IMR-90 (cell line): ENCODE data around the gene CD34. TPM values are rescaled to one million over a fixed set of nuclear protein-coding genes. Genes with fewer than 3 reads are reported as not detected.

Experiments used
- ATAC-seq: fragments of 200-7000 bp; cut with Tn5 transposase; 2 replicates; pipeline ENCODE4 v1.9.1; 2020; ENCODE audit warnings: low read depth, mild to moderate bottlenecking, moderate library complexity
- BruUV-seq: library from RNA; stranded (reverse); fragments of 400-500 nt; replicated peaks from 2 replicates; lab custom pipeline; 2021; lab: Mats Ljungman, UMichigan
- CTCF ChIA-PET: fragments of 300-600 bp; formaldehyde crosslinking; extraction: SDS; loops from one replicate; lab custom pipeline; 2021; ENCODE audit warnings: antibody characterized with exemption; lab: Yijun Ruan, JAX
- POLR2A ChIA-PET: fragments of 300-600 bp; sonication (Branson Sonifier 250); formaldehyde crosslinking; loops from one replicate; lab custom pipeline; 2022; ENCODE audit warnings: antibody characterized with exemption; ENCODE audit not compliant: unreplicated experiment; lab: Charles Lee
- DNase-seq: peaks from one replicate; pipeline ENCODE4 v3.0.0; 2013
- H2AFZ ChIP-seq: replicated peaks from 2 replicates; pipeline ENCODE3; 2013; ENCODE audit warnings: low read length, mild to moderate bottlenecking; ENCODE audit not compliant: poor library complexity
- H2AK5ac ChIP-seq: 2 replicates; pipeline ENCODE4 v1.6.1; 2013; ENCODE audit warnings: low read depth, low read length, inconsistent platforms
- H2AK9ac ChIP-seq: replicated peaks from 2 replicates; pipeline ENCODE3; 2013; ENCODE audit warnings: mild to moderate bottlenecking, low read depth, low read length, moderate library complexity; ENCODE audit not compliant: poor library complexity
- H2BK120ac ChIP-seq: 2 replicates; pipeline ENCODE4 v1.6.1; 2013; ENCODE audit warnings: low read depth, low read length, inconsistent platforms
- H2BK15ac ChIP-seq: 3 replicates; pipeline ENCODE4 v1.6.1; 2013; ENCODE audit warnings: low read depth, low read length, inconsistent platforms
- H2BK20ac ChIP-seq: 2 replicates; pipeline ENCODE4 v1.6.1; 2013; ENCODE audit warnings: low read depth, mild to moderate bottlenecking, inconsistent platforms, low read length, moderate library complexity
- H2BK5ac ChIP-seq: 2 replicates; pipeline ENCODE4 v1.6.1; 2013; ENCODE audit warnings: mild to moderate bottlenecking, low read depth, low read length, inconsistent platforms; ENCODE audit not compliant: poor library complexity, severe bottlenecking
- H3K14ac ChIP-seq: replicated peaks from 2 replicates; pipeline ENCODE4 v1.6.1; 2013; ENCODE audit warnings: low read depth, low read length, inconsistent platforms
- H3K18ac ChIP-seq: 2 replicates; pipeline ENCODE4 v1.6.1; 2013; ENCODE audit warnings: low read depth, low read length, control low read depth
- H3K23ac ChIP-seq: 2 replicates; pipeline ENCODE4 v1.6.1; 2013; ENCODE audit warnings: low read depth, low read length, inconsistent platforms
- H3K27ac ChIP-seq: 2 replicates; pipeline ENCODE4 v1.5.1; 2013; ENCODE audit warnings: mild to moderate bottlenecking, control low read depth, low read length; ENCODE audit not compliant: insufficient read depth
- H3K27me3 ChIP-seq: 2 replicates; pipeline ENCODE4 v1.6.1; 2013; ENCODE audit warnings: low read length; ENCODE audit not compliant: control insufficient read depth, insufficient read depth
- H3K36me3 ChIP-seq: 2 replicates; pipeline ENCODE4 v1.6.1; 2013; ENCODE audit warnings: low read length, mixed read lengths; ENCODE audit not compliant: control insufficient read depth, insufficient read depth
- H3K4ac ChIP-seq: 2 replicates; pipeline ENCODE4 v1.6.1; 2013; ENCODE audit warnings: low read depth, low read length, inconsistent platforms
- H3K4me1 ChIP-seq: 2 replicates; pipeline ENCODE4 v1.6.1; 2013; ENCODE audit warnings: low read length, mixed read lengths; ENCODE audit not compliant: control insufficient read depth, insufficient read depth
- H3K4me2 ChIP-seq: 2 replicates; pipeline ENCODE4 v1.6.1; 2013; ENCODE audit warnings: low read depth, mild to moderate bottlenecking, control low read depth, low read length, moderate library complexity
- H3K4me3 ChIP-seq: 2 replicates; pipeline ENCODE4 v1.5.1; 2013; ENCODE audit warnings: low read depth, mild to moderate bottlenecking, control low read depth, low read length, moderate library complexity; ENCODE audit not compliant: insufficient read depth
- H3K56ac ChIP-seq: 2 replicates; pipeline ENCODE4 v1.6.1; 2013; ENCODE audit warnings: low read length, inconsistent platforms; ENCODE audit not compliant: insufficient read depth; ENCODE audit errors: extremely low read depth
- H3K79me1 ChIP-seq, 2 experiments: 2 replicates each; pipeline ENCODE4 v1.6.1; 2013; ENCODE audit warnings: low read length in 2 of 2, inconsistent platforms in 1 of 2, low read depth in 1 of 2
- H3K9ac ChIP-seq: 2 replicates; pipeline ENCODE4 v1.6.1; 2013; ENCODE audit warnings: low read depth, low read length, control low read depth
- H3K9me1 ChIP-seq: 2 replicates; pipeline ENCODE4 v1.6.1; 2013; ENCODE audit warnings: low read length, inconsistent platforms; ENCODE audit not compliant: insufficient read depth
- H3K9me3 ChIP-seq: 2 replicates; pipeline ENCODE4 v1.6.1; 2013; ENCODE audit warnings: low read length; ENCODE audit not compliant: control insufficient read depth, insufficient read depth
- H4K20me1 ChIP-seq: 2 replicates; pipeline ENCODE4 v1.6.1; 2013; ENCODE audit warnings: low read length, inconsistent platforms; ENCODE audit not compliant: insufficient read depth
- H4K5ac ChIP-seq: 2 replicates; pipeline ENCODE4 v1.6.1; 2013; ENCODE audit warnings: mild to moderate bottlenecking, low read depth, low read length, control low read depth
- H4K8ac ChIP-seq, 2 experiments: 2 replicates each; pipeline ENCODE4 v1.6.1; 2013; ENCODE audit warnings: low read depth in 2 of 2, low read length in 2 of 2, control low read depth in 1 of 2, inconsistent platforms in 1 of 2
- H4K91ac ChIP-seq: 2 replicates; pipeline ENCODE4 v1.6.1; 2013; ENCODE audit warnings: low read depth, low read length, inconsistent platforms; ENCODE audit not compliant: insufficient read depth
- BHLHE40 ChIP-seq: fragments of 150-350 bp; IDR thresholded peaks from 2 replicates; pipeline ENCODE4 v1.6.1; 2016; ENCODE audit warnings: mild to moderate bottlenecking, low read depth, low read length
- CTCF ChIP-seq: conservative IDR thresholded peaks from 2 replicates; pipeline ENCODE4 v1.5.1; 2012; ENCODE audit warnings: mild to moderate bottlenecking, low read depth, low read length, improper control_type of control experiment
- WGBS, 2 experiments: methylation state at CpG; one replicate each; pipeline versions ENCODE4 v1.1.5 to v1.1.7; 2013; ENCODE audit warnings: missing lambda C conversion rate in 2 of 2; ENCODE audit not compliant: insufficient read length in 1 of 2; ENCODE audit errors: extremely low coverage in 2 of 2; 5-methylcytosine and 5-hydroxymethylcytosine counted together
- dilution Hi-C: fragments of 300-500 bp; cut with HindIII; formaldehyde crosslinking; loops from one replicate; pipeline ENCODE4 v1.14.3; 2018; ENCODE audit warnings: low sequenced_read_pairs; ENCODE audit not compliant: unreplicated experiment
- in situ Hi-C: fragments of 300-500 bp; cut with MboI; formaldehyde crosslinking; loops from 3 replicates; pipeline ENCODE4 v1.14.3; 2019; ENCODE audit warnings: low sequenced_read_pairs, inconsistent platforms, mixed read lengths
- intact Hi-C: fragments of 100-400 bp; cut with micrococcal nuclease; formaldehyde crosslinking; loops from 2 replicates; pipeline ENCODE4 v1.10.0; 2022
- polyA plus RNA-seq, 3 experiments: library from polyadenylated mRNA; depleted of rRNA; stranded (reverse); fragments of >200 nt; gene quantifications; 2 replicates each; pipeline ENCODE4 v1.2.3, GENCODE V29; 2012; ENCODE audit warnings: low replicate concordance in 1 of 3
- total RNA-seq: library from RNA; depleted of rRNA; stranded (reverse); fragments of >200 nt; gene quantifications from 2 replicates; pipeline ENCODE4 v1.2.3, GENCODE V29; 2012

The CD34 gene
- total and polyA plus RNA-seq, 2 of the 4 experiments (the other 2 are of a cell fraction) = 0.14 TPM; not detected in 1

- Histone ChIP-seq H3K23ac (no peak overlapping the region), H3K4me2 (no peak overlapping the region), H2BK20ac (no peak overlapping the region), H3K4me3 (no peak overlapping the region), H3K79me1 (no peaks in the 10 kb centered on the region), H2BK5ac (no peak overlapping the region), H3K9ac (no peak overlapping the region), H4K20me1 (no peaks in the 10 kb centered on the region), H3K56ac (no peak overlapping the region), H3K4ac (no peak overlapping the region), H2AK9ac (no peak overlapping the region), H2BK120ac (no peak overlapping the region), H3K14ac (no peak overlapping the region), H3K9me3 (no peaks in the 10 kb centered on the region), H3K9me1 (no peaks in the 10 kb centered on the region), H2AFZ (no peak overlapping the region), H4K5ac (no peak overlapping the region), H3K36me3 (no peaks in the 10 kb centered on the region), H3K18ac (no peak overlapping the region), H4K91ac (no peak overlapping the region), H3K27me3 (peaks cover 9% of the 10 kb centered on the region), H2BK15ac (no peak overlapping the region), H3K27ac (no peak overlapping the region), H4K8ac (no peak overlapping the region), H3K4me1 (no peaks in the 10 kb centered on the region), H2AK5ac (no peak overlapping the region)
- in situ Hi-C loops = no loop called here
- DNase-seq = no peak
- intact Hi-C loops = no loop called here
- ATAC-seq = peak; percentile 49
- BruUV-seq = no TSS peak
- CTCF ChIA-PET = interaction anchor here (0.6 to 2.8 kb wide), 5 partner anchors 9 to 146 kb away, joined by 3 to 20 read pairs (median 4); no protein-coding TSS in a partner anchor
- POLR2A ChIA-PET = no interaction called here
- WGBS, 2 experiments = 53% methylated on average over 3 of the region's 4 CpGs; no CpG with 5 or more reads in 1 of the 2 experiments
- TF ChIP-seq BHLHE40 (no peak), CTCF (peak; percentile 19; the same call in 1 of the 2 replicates)
- dilution Hi-C loops = no loop called here
These were observed 34.8 kb downstream of the CD34 start for GRCh38 chr1:207876131-207876530.
